Hippocampal formation (tissue), 2 donors: Measurements from ENCODE around the gene SLX4IP.
"Not testable (repeated sequence)": the region's sequence is repeated elsewhere in the genome, so short reads cannot be mapped to it uniquely, and the experiment has no call there.

Experiments
- DNase-seq, 2 donors: peaks; one replicate each; lab custom pipeline; 2025; lab: John Stamatoyannopoulos, UW

The SLX4IP gene

GRCh38 chr20:10434832-10435812, at the start of gene SLX4IP:
Gene SLX4IP, plus strand, starts transcription at chr20:10435305. Its CDS starts 22,900 bp downstream, at chr20:10458205.
- DNase-seq: peak; percentile 90 to 99

- DNase-seq: no peak
Observed at GRCh38 chr20:10385850-10386544, 49.1 kb upstream of the SLX4IP start.

DNA sequence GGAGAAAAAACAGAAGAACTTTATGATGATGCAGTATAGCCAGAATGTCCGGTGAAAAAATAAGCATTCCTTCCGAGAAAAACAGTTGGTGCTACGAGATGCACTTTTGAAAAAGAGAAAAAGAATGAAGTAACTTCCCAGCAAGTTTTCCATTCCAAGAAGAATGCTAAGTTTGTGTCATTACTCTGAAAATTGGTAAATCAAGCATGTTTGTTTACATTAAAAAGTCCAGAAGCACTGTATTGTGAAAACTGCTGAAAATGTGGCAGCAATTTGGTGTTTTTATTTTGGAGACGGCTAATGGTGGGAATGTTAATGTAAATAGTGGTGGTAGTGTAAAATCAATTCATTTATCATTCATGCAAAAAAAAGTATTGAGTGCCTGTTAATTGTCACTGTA, 47.4 kb upstream of the SLX4IP start:
- DNase-seq: no peak

DNA sequence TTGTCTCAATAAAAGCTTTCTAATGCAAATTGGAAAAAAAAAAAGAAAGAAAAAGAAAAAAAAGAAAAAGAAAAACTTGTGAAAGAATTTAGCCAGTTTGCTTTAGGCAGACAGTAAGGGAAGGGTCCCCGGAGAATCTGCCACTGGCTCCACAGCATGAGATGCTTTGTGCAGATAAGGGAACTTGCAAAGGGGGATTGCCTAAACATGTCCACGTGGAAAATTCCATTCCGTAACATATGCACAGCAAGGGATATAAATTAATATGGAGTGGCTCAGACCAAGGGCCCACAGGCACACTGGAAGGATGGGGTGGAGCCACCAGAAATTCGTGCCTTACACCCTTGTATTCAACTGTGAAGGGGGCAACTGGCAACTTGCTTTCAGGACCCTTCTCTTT, 46.5 kb upstream of the SLX4IP start:
- no peak for DNase-seq

- no peak for DNase-seq
Observed at GRCh38 chr20:10390709-10391108, 44.4 kb upstream of the SLX4IP start.

GRCh38 chr20:10394752-10395151, 40.4 kb upstream of the SLX4IP start:
- DNase-seq: not testable (repeated sequence)

- DNase-seq: no peak
Observed at GRCh38 chr20:10398834-10399369, 36.2 kb upstream of the SLX4IP start.

- DNase-seq: no peak
Observed at GRCh38 chr20:10402938-10403608, 32.0 kb upstream of the SLX4IP start.

DNA sequence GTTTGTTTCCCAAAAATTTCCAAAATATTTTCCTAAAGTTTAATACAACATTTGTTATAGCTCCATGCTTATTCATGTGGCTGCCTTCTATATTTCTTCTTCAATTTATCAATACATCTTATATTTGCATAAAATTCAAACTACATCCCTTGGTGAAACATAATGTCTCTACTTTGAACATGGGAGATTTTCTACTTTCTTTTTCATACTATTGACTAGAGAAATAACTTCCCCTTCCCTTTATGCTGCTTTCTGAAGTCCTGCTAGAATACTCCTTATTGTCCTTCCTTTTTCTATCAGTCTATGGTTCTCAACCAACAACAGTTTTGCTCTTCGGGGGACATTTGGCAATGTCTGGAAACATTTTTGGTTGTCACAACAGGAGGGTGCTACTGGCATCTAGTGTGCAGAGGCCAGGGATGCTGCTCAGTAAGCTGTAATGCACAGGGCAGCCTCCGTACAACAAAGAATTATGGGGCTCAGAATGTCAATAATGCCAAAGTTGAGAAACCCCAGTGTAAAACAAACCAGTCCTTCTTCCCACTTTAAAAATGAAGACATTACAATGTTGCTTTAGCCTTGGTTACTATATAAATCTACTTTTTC, 31.0 kb upstream of the SLX4IP start:
- no peak for DNase-seq

- no peak for DNase-seq
Observed at GRCh38 chr20:10404959-10405530, 30.1 kb upstream of the SLX4IP start.

DNA sequence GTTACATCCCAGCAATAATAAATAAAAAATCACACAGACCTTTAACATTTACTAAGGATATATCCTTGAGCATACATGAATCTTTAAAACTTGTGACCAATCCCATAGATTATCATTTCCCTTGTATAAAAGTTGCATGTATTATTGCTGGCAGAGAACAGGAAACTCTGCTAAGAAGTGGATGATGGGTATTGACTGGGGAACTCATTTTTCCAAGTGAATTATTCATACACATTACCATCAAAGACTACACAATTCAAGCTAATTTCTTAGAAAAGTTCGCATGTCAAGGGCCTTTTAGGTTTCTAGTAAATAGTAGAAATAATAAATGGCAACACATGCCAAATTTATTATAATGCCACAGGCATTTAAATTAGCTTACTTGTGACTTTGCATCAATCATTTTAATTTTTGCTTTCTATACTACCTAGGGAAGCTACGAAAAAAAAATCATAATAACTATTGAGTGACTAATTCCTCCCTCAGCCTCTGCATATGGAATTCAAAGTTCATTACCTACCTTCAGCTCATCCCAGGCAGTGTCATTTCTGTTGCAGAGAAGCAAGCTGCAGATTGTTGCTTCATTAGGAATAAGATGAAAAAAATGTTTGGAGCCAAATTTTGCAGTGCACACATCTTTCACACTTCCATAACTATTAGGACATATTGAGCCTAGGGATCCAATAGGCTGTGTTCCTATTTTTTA, 26.8 kb upstream of the SLX4IP start:
- DNase-seq: no peak

DNA sequence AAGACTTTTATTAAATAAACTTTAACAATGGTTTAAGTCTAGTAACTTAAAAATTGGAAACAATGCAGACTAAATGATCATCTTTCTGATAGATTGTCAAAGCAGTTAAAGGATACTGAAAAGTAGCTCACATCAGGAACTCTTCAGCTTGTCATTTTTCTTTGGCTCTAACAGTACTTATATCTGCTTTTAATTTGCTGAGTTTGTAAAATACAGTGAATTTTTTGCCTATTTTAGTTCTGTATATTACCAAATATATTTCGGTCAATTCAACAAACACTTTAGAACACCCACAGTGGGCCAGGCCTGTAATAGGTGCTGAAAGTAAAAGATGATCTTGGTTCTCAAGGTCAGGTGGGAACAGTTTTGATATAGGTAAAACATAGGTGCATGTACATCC, 23.4 kb upstream of the SLX4IP start:
- DNase-seq: no peak

- no peak for DNase-seq
Observed at GRCh38 chr20:10412591-10413408, 22.3 kb upstream of the SLX4IP start.

DNA sequence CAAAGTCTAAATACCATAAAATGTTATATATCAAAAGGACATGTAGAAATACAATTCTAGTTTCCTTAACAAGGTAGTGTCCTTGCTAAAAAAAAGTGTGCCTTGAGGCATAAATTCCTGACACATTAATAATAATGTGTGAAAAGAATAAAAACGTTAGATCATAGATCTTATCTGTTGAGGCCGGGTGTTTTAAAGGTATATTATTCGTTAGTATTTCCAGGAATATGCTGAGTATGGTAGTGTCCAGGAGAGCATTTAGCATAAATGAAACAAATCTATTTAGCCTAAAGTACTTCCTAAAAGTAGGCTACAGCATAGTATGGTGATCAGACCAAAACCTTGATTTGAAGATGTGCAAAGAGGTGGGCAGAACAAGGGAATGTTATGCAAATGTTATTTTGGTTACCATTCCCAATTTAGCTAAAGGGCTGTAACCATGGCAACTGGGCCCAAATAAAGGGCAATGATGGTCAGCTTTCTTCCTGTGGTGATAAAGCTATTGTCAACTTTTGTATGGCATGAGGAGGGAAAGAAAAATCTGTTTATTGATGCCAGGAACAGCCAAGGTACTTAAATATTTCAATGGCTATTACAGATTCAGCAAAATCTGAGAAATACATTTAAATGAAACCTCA, 20.0 kb upstream of the SLX4IP start:
- DNase-seq: no peak

- DNase-seq: not testable (repeated sequence)
Observed at GRCh38 chr20:10417218-10417617, 17.9 kb upstream of the SLX4IP start.

DNA sequence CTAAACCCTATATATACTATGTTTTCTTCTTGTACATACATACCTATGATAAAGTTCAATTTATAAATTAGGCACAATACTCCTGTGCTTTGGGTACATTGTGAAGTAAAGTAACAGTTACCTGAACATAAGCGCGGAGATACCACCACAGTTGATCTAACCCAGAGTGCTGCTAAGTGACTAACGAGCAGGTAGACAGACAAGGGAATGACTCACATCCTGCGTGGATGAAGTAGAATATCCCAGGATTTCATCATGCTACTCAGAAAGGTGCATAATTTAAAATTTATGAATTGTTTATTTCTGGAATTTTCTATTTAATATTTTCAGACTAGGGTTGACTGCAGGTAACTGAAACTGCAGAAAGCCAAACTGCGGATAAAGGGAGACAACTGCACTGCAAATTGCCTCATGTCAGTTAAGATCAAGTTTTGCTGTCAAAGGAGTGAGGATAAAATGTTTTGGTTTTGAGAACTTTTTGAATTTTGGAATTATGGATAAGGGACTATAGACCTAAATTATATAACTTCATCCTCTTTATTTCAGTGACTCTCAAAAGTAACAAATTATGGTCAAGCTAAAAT, 15.5 kb upstream of the SLX4IP start:
- DNase-seq: no peak

DNA sequence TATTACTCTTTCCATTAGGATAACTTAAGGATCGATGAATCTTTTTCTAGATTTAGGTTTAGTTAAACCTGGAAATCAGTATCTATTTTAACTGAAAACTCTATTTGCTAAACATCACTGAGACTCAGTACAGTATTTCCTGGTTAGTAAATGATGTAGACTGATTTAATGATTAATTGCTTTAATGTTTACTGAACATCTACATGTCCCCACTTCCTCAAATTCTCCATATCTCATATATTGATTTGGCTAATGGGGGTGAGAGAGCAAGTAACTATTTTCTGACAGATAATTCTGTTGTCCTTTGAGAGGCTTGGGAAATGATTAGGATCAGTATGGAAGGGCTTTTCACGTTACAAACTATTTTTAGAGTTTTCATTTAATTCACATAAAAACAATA, 11.4 kb upstream of the SLX4IP start:
- DNase-seq: no peak

- DNase-seq: peak; percentile 10 to 62
Observed at GRCh38 chr20:10427060-10427692, 7.9 kb upstream of the SLX4IP start.
